Transverse colon (tissue), 4 donors: ENCODE data around the gene CEBPB.

ENCODE experiments used
- CTCF ChIP-seq, 5 experiments: fragments of 200-600 bp in 3 of 5; fragments of 450-650 bp in 2 of 5; sonication (generic) in 3 of 5; IDR thresholded peaks; 1 replicate in 2 of 5; 2 replicates in 3 of 5; pipeline ENCODE4 v1.5.1; 2016 to 2017; ENCODE audit warnings: antibody characterized with exemption in 5 of 5, inconsistent platforms in 3 of 5, mild to moderate bottlenecking in 2 of 5, moderate library complexity in 1 of 5
- EP300 ChIP-seq: sonication (generic); formaldehyde crosslinking; IDR thresholded peaks from one replicate; pipeline ENCODE4 v1.6.1; 2017; ENCODE audit warnings: antibody characterized with exemption, low read depth
- POLR2A ChIP-seq: fragments of 450-650 bp; IDR thresholded peaks from one replicate; pipeline ENCODE4 v1.6.1; 2016; ENCODE audit warnings: antibody characterized with exemption, mild to moderate bottlenecking, moderate library complexity
- POLR2AphosphoS5 ChIP-seq, 3 donors: sonication (generic); formaldehyde crosslinking; IDR thresholded peaks; one replicate each; pipeline ENCODE4 v1.6.1; 2016; ENCODE audit warnings: antibody characterized with exemption in 3 of 3

- TF ChIP-seq POLR2A: no peak
- TF ChIP-seq CTCF (IDR thresholded peaks at IDR 0.05): no peak
- no peak for TF ChIP-seq EP300
- TF ChIP-seq POLR2AphosphoS5 (IDR thresholded peaks at IDR 0.05): no peak
Measured at GRCh38 chr20:50208085-50208491, 17.5 kb downstream of the CEBPB start.
